ENCODE results near the gene TNFAIP8L3. TPM values are rescaled to one million over a fixed set of nuclear protein-coding genes. Genes with fewer than 3 reads are reported as not detected.

The TNFAIP8L3 gene
- total and polyA plus RNA-seq, 4 donors = 0.44 to 4.9 (median 1.3) TPM

GRCh38 chr15:51092480-51093040, 2.1 kb downstream of the TNFAIP8L3 start:
- no peaks in the 10 kb centered on the region for H3K27me3 ChIP-seq (ENCODE audit: control insufficient read depth in 4 of 4, insufficient read depth in 4 of 4, low read length in 3 of 4)
- H3K27ac ChIP-seq (ENCODE audit: low read depth in 1 of 2, low read length in 2 of 2) = no peak overlapping the region
- peaks cover 0 to 17% (median 13%) of the 10 kb centered on the region in 4 donors for H3K4me1 ChIP-seq (ENCODE audit: control insufficient read depth in 4 of 4, insufficient read depth in 4 of 4, low read length in 3 of 4)
- no peak overlapping the region for H3K9ac ChIP-seq (ENCODE audit: low read depth in 1 of 2, low read length in 2 of 2)
- DNase-seq (ENCODE audit: low spot score) = no peak
- no peaks in the 10 kb centered on the region for H3K36me3 ChIP-seq (ENCODE audit: control insufficient read depth in 4 of 4, insufficient read depth in 3 of 4, low read depth in 1 of 4, low read length in 3 of 4)
- H3K4me3 ChIP-seq (ENCODE audit: low read depth in 1 of 3, low read length in 3 of 3) = no peak overlapping the region
- peaks cover 0 to 2% (median 0%) of the 10 kb centered on the region in 4 donors for H3K9me3 ChIP-seq (ENCODE audit: control insufficient read depth in 4 of 4, low read length in 3 of 4)
- TF ChIP-seq, protein P1, sequence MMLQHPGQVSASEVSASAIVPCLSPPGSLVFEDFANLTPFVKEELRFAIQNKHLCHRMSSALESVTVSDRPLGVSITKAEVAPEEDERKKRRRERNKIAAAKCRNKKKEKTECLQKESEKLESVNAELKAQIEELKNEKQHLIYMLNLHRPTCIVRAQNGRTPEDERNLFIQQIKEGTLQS (IDR thresholded peaks at IDR 0.05) = no peak
- no peak for TF ChIP-seq EGR1 (IDR thresholded peaks at IDR 0.05; ENCODE audit: low read depth in 2 of 2)
- TF ChIP-seq TAF1 (conservative IDR thresholded peaks at IDR 0.05) = no peak
- TF ChIP-seq FOXA2 (IDR thresholded peaks at IDR 0.05) = no peak
- TF ChIP-seq GABPA (IDR thresholded peaks at IDR 0.05 in 1 of 2, conservative IDR thresholded peaks at IDR 0.05 in 1 of 2) = no peak
- TF ChIP-seq SP1 (IDR thresholded peaks at IDR 0.05) = no peak
- TF ChIP-seq HNF4A (conservative IDR thresholded peaks at IDR 0.05) = no peak
- TF ChIP-seq MAX (IDR thresholded peaks at IDR 0.05) = no peak
- TF ChIP-seq, protein P2, sequence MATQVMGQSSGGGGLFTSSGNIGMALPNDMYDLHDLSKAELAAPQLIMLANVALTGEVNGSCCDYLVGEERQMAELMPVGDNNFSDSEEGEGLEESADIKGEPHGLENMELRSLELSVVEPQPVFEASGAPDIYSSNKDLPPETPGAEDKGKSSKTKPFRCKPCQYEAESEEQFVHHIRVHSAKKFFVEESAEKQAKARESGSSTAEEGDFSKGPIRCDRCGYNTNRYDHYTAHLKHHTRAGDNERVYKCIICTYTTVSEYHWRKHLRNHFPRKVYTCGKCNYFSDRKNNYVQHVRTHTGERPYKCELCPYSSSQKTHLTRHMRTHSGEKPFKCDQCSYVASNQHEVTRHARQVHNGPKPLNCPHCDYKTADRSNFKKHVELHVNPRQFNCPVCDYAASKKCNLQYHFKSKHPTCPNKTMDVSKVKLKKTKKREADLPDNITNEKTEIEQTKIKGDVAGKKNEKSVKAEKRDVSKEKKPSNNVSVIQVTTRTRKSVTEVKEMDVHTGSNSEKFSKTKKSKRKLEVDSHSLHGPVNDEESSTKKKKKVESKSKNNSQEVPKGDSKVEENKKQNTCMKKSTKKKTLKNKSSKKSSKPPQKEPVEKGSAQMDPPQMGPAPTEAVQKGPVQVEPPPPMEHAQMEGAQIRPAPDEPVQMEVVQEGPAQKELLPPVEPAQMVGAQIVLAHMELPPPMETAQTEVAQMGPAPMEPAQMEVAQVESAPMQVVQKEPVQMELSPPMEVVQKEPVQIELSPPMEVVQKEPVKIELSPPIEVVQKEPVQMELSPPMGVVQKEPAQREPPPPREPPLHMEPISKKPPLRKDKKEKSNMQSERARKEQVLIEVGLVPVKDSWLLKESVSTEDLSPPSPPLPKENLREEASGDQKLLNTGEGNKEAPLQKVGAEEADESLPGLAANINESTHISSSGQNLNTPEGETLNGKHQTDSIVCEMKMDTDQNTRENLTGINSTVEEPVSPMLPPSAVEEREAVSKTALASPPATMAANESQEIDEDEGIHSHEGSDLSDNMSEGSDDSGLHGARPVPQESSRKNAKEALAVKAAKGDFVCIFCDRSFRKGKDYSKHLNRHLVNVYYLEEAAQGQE (IDR thresholded peaks at IDR 0.05) = no peak
- TF ChIP-seq ZBTB33 (IDR thresholded peaks at IDR 0.05) = no peak
- no peak for TF ChIP-seq RXRA (IDR thresholded peaks at IDR 0.05)
- TF ChIP-seq NR2F2 (IDR thresholded peaks at IDR 0.05) = no peak
- no peak for TF ChIP-seq YY1 (IDR thresholded peaks at IDR 0.05)
- TF ChIP-seq JUND (IDR thresholded peaks at IDR 0.05) = no peak
- TF ChIP-seq HNF4G (IDR thresholded peaks at IDR 0.05) = no peak
- no peak for TF ChIP-seq CTCF (IDR thresholded peaks at IDR 0.05; ENCODE audit: low read depth, low read length, missing input control)
- TF ChIP-seq RAD21 (IDR thresholded peaks at IDR 0.05) = no peak
- no peak for TF ChIP-seq FOXA1 (IDR thresholded peaks at IDR 0.05)
- WGBS = 56% methylated on average over 12 of the region's 12 CpGs

Data from liver (tissue), 9 donors.